ENCODE results near the gene GRID1.

DNA sequence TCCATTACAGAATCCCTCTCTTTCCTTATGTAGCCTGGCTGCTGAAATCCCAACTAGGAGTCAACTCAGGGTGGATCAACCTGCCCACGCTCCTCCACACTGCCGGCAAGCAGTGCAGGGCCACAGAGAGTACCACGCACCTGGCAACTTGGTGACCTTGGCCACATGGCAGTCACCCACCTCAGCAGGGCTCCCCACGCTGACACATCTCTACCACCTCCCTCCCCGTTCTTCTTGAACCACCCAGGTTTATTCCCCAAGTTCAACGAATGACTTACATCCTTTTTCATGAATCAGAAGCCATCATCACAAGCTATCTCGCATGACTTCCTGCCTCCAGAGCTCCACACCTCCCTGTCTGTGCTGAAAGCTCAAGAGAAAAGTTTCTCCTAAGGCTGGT lies 153.4 kb downstream of the GRID1 start:
- TF ChIP-seq, protein P1, sequence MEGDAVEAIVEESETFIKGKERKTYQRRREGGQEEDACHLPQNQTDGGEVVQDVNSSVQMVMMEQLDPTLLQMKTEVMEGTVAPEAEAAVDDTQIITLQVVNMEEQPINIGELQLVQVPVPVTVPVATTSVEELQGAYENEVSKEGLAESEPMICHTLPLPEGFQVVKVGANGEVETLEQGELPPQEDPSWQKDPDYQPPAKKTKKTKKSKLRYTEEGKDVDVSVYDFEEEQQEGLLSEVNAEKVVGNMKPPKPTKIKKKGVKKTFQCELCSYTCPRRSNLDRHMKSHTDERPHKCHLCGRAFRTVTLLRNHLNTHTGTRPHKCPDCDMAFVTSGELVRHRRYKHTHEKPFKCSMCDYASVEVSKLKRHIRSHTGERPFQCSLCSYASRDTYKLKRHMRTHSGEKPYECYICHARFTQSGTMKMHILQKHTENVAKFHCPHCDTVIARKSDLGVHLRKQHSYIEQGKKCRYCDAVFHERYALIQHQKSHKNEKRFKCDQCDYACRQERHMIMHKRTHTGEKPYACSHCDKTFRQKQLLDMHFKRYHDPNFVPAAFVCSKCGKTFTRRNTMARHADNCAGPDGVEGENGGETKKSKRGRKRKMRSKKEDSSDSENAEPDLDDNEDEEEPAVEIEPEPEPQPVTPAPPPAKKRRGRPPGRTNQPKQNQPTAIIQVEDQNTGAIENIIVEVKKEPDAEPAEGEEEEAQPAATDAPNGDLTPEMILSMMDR (IDR thresholded peaks at IDR 0.05), result no peak
- no peak for TF ChIP-seq POLR2A (IDR thresholded peaks at IDR 0.05)
